ENCODE data around the gene MOV10L1.
"Not testable (repeated sequence)": the region's sequence is repeated elsewhere in the genome, so short reads cannot be mapped to it uniquely, and the experiment has no call there.

The MOV10L1 gene

DNA sequence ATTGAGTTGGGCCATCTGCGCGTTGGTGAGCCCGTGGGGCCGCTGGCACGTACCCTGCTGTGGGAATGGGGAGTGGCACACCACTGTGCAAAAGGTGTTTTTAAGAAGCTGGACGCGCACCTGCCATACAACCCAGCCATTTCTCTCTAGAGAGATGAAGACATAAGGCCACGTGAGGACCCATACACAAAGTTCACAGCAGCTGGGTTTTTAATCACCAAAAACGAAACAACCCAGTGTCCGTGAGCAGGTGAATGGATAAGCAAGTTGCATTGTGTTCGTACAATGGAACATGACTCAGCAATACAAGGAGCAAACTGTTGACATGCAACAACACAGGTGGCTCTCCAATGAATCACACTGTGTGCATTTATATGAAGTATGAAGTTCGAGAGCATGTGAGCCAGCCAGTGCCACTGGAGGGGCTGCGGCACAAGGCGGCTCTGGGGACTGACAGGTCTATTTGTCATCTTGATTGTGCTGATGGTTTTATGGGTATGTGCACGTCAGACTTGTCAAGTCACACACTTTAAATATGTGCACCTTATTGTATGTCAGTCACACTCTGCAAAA, 50.1 kb downstream of the MOV10L1 start:
- DNase-seq = no peak

DNA sequence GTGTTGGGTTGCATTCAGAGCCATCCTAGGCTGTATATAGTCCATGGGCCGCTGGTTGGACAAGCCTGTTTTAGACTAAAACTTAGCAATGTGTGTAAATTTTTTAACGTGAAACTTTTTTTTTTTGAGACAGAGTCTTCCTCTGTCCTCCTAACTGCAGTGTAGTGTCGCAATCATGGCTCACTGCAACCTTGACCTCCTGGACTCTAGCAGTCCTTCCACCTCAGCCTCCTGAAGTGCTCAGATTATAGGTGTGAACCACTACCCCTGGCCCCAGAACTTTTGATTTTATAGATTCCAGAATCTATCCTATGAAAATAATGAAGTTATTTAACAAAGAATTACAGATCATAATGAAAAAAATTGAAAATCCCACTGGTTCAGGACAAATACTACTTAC, 50.8 kb downstream of the MOV10L1 start:
- DNase-seq = no peak

DNA sequence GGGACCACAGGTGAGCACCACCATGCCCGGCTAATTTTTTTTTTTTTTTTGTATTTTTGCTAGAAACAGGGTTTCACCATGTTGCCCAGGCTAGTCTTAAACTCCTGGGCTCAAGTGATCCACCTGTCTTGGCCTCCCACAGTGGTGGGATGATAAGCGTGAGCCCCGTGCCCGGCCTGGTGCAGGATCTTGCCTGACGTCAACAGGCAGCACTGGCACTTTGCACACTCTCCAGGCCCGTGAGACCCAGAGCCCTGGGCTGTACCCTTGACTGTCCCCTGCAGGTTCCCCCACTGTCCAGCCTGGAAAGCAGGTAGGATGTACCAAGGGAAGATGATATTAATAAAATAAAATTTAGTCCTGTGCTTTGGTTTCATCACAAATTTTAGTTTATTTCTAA, 51.7 kb downstream of the MOV10L1 start:
- DNase-seq = no peak

DNA sequence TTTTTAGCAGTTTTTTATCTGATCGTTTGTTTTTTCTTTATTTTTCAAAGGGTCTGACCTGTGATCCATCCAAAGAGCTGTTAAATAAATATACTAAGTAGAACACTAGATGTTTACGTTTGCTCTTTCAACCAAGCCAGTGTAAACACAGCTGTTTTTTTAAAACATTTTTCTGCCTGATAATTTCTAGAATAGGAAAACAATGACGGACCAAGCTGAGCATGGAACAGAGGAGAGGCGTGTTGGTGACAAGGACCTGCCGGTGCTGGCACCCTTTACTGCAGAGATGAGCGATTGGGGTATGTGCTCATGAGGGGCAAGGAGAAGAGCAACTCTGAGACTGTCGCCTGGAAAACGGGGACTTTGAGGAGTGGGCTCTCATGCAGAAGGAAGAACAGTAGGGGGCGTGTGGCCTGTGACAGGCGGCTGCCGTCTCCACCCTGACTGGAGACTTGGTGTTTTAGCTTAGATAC, 52.1 kb downstream of the MOV10L1 start:
- DNase-seq = no peak

DNA sequence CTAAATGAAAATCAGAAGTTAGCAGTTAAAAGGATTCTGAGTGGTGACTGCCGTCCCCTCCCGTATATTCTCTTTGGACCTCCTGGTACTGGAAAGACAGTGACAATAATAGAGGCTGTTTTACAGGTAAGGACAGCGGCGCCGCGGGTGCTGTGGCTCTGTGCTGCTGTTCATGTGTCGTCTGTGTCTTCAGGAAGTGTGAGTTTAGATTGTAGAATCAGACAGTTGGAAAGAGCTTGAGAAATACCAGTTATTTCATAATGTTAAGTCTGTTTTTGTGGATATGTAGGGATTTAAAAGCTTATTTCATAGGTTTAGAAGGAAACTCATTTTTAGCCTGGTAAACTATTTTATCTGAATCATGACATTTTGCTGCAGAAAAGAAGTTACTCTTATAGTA, 53.3 kb downstream of the MOV10L1 start:
- DNase-seq = no peak

DNA sequence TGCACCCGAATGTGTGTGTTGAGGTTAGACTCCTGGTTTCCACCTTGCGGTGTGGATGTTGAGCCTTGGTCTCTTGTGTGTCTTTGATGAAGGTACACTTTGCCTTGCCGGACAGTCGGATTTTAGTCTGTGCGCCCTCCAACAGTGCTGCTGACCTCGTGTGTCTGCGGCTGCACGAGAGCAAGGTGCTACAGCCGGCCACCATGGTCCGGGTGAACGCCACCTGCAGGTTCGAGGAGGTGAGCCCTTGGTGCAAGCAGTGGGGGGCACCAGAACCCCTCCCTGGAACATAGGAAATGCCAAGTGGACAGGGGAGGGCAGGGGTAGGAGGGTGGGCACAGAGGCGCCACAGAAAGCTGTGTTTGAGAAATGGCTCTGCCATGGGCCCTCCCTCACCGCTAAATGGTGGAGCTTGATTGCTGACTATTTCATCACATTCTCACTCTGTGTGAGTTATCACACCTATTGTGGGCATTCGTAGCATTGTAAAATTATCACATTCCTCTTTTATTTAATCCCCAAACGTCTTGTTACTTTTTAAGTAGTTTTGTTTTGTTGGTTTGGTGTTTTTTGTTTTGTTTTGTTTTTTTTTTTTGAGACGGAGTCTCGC, 54.3 kb downstream of the MOV10L1 start:
- no peak for DNase-seq

DNA sequence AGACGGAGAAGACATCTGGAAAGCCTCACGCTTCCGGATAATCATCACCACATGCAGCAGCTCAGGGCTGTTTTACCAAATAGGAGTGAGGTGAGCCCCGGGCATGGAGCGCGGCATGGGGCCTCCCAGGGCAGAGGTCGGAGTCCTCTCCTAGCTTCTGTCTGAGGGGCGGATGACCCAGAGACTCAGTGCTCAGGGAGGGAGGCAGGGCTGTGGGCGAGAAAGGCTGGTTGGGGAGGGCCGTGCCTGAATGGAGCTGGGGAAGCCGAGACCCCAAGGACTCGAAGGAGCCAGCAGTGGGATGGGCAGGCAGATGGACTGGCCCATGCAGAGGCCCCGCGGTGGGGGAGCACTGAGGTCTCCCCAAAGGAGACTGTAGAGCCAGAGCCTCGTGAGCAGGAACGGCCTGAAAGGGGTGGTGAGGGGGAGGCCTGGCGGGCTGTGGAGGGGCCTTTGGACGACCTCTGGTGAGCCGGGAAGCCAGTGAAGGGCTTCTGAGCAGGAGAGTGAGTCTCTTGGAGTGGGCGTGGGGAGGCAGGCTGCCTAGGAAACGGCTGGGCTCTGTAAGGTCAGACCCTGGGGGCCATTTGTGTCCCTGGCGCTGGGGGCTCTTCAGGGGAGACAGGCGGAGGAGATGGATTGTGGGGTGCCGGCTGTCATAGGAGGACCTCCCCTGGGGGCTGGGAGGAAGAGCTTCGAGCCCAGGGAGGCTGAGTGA, 56.1 kb downstream of the MOV10L1 start:
- DNase-seq = no peak

DNA sequence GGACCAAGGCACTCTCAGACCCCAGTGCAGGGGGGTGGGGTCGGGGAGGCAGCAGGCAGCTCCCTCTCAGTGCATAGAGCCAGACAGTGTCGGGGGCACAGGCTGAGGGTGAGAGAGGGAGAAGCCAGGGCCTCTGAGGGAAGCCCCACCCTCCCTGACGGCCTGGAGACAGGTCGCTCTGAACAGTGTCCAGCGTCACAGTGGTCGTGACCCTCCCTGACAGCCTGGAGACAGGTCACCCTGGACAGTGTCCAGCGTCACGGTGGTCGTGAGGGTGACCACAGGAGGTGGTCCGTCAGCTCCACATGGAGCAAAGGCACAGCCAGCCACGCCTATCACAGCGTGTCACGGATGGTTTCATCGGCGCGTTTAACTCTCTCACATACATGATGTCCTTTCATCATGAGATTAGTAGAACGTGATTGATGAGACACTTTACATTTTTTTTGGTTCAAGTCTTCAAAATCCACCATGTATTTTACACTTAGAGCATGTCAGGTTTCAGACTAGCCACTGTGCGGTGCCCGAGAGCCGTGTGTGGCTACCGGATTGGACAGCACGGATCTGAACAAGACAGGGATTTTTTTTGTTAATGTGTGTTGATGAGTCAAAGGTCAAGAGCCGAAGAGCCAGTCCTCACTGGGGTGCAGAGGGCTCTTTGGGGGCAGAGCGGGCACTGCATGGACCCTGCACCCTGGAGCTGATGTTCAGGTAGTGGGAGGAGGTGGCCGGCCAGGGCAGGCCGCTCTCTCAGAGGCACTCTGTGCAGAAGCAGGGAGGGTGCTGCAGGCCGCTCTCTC, 56.8 kb downstream of the MOV10L1 start:
- peak; percentile 22 for DNase-seq

DNA sequence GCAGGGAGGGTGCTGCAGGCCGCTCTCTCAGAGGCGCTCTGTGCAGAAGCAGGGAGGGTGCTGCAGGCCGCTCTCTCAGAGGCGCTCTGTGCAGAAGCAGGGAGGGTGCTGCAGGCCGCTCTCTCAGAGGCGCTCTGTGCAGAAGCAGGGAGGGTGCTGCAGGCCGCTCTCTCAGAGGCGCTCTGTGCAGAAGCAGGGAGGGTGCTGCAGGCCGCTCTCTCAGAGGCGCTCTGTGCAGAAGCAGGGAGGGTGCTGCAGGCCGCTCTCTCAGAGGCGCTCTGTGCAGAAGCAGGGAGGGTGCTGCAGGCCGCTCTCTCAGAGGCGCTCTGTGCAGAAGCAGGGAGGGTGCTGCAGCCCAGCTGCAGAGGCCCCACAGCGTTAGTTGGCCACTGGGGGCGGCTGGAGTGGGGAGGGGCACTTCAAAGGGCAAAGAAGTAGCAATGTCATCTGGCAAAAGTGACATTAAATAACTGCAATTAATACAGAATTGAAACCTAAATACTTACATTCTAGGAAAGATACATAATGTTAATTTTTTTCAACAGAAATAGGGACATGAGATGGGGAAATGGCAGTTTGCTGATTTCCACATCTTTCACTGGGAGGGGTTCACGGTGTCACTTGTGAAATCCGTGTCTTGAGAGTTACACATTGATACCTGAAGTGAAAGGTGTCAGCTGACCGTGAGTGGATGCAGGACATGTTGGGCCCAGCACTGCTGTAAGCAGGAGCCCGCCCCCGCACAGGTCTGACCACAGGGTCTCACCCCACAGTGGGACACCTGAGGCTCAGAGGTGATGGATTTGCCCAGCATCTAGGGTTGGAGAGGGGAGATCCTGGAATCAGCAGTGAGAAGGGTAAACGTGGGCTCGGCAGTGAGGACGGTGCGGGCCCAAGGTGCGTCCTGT, 57.7 kb downstream of the MOV10L1 start:
- not testable (repeated sequence) for DNase-seq

DNA sequence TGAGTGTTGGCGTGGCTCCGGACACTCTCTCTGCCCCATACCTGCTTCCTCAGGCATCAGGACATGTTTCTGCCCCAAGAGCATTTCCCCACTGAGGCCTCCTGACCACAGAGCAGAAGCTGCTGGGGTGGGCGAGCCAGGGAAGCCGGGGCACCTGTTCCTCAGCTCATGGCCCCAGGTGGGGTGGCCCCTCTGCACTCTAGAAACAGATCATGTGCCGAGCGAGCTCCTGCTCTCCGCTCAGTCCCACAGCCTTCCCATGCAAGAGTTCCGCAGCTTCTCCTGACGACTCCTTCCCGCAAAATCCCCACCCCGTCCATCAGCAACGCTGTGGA, 58.3 kb downstream of the MOV10L1 start:
- no peak for DNase-seq

DNA sequence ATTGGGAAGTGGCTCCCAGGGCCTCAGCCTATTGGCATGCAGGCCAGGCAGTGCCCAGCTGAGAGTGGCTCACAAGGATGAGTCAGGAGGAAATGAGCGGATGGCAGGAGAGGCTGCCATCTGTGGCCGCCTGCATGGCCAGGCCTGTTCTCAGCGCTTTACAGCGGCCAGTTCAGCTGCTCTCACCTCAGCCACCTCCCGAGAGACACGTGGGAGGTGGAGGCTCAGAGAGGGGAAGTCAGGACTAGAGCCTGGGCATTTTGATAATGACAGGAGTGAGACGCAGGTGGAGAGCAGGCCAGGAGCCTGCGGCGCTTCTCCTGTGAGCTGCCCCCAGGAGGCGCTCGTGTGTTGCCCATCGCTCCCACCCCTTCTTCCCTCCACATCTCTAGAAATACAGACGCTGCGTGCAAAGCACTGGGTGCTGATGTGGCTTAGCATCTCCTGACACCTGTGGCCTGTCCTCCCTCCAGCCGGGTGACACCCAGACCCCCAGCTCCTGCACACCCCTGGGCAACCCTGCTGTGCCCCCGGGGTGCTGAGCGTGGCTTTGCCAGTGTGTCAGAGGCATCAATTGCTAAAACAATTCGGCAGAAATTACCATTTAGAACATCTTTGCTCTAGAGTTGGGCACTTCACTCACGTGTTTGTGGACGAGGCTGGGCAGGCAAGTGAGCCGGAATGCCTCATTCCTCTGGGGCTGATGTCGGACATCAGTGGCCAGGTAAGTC, 59.4 kb downstream of the MOV10L1 start:
- DNase-seq = no peak

DNA sequence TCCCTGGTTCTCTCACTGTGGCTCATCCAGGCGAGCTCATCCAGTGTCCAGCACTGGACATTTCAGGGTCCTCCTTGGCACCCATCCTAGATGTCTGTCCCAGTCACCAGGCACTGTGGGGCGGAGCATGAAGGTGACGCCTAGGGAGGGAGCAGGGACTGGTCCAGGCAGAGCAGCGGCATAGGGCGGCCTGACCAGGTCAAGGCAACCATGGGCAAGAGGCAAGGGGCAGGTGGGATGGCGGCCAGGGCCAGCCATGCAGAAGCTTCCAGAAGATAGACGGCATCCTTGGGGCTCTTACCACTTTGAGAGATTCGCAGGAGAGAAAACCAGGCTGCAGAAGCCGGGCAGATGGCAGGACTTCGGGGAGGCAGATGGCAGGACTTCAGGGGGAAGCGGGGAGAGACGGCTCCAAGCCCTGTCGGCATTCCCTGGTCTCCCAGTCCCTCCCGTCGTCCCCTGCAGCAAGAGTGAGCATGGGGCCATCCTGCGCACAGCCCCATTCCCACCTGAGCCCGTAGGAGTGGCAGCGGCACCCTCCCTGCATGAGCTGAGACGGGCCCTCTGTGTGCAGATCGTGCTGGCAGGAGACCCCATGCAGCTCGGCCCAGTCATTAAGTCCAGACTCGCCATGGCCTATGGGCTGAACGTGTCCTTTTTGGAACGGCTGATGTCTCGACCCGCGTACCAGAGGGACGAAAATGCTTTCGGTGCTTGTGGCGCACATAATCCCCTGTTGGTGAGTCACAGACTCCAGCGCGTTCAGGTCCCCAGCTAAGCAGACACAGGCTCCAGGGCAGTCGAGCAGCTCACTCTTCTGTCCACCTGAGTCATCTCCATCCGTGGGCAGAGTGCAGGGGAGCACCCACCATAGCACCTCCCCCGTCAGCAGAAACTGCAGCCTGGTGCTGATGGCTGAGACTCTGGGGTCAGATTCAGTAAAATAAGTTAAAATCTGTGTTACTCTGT, 60.6 kb downstream of the MOV10L1 start:
- peak; percentile 23 for DNase-seq

DNA sequence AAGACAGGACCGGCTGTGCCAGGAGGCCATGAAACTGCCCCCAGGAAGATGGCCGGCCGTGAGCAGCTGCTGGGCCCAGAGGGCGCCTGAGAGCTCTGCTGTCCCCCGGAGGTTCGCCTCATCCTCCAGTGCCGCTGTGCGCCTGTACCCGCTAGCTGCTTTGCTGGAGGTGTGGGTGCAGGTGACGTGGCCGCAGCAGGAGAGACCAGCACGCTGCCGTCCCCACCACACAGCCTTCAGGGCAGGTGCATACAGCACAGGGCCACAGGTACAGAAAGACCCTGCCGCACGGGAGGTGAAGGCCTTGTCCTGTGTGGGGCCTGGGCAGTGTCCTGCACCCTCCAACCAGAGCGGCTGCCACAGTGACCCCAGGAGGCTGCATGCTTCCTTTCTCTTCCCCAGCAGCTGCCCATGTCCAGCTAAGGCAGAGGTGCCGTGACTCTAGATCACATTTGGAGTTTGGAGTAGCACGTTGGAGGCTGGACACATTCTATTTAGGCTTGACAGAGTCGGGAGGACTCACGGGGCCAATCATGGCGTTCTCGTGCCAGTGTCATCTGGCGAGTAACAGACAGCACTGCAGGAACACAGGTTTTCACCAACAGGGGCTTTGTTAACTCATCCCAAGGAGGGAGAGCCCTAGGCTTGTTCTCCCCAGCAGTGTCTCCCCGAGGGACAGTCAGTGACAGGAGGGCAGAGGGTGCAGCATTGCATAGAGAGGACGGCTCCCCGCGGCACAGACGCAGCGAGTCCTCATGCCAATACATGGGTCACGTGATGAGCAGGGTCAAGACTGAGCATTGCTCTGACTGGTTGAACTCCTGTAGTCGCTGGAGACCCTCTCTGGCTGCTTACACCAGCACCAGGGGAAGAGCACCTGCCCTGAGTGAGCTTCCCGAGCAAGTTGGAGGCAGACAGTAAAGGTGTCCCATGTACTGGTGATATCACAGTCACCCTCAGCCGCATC, 62.0 kb downstream of the MOV10L1 start:
- DNase-seq = no peak

DNA sequence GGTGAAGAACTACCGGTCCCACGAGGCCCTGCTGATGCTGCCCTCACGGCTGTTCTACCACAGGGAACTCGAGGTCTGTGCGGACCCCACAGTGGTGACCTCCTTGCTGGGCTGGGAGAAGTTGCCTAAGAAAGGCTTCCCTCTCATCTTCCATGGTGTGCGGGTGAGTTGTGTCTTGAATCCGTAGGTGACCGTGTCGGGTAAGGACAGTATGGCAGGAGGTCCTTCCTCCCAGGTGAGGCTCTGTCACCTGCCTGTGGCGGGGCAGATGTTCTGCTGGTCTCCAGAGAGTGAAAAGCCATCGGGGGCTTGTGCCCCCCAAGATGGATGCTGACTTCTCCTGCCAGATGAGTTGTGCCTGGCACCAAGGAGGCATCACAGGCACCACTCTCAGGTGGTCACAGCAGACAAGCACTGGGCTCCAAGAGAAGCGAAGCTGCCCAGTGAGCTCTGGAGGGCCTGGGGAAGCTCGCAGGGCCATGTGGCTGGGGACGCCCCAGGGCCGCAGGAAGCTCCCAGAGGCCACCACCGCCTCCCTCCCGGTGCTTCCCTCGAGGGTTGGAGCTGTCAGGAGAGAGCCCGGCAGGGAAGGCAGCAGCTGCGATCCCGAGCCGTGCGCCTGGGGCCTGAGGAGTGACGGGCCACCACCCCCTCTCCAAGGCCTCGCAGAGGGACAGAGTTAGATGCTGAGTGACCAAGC, 63.4 kb downstream of the MOV10L1 start:
- DNase-seq = no peak

DNA sequence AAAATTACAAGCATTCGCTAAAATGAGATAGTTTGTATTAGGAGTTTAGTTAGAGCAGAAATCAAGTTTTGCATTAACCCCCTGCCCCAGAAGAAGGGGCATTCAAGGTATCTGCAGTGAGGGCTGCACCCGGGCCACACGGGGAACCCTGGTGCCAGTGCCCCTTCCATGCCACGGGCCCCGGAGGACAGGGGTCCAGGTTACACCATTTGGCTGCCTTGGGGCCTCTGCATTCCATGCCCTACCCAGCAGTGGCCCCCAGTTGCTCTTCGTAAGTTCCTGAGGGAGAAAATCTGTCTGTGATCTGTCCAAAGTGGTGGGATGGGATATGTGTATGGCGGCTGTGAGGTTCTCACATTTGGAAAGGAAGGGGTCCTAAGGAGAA, 63.9 kb downstream of the MOV10L1 start:
- DNase-seq = no peak

DNA sequence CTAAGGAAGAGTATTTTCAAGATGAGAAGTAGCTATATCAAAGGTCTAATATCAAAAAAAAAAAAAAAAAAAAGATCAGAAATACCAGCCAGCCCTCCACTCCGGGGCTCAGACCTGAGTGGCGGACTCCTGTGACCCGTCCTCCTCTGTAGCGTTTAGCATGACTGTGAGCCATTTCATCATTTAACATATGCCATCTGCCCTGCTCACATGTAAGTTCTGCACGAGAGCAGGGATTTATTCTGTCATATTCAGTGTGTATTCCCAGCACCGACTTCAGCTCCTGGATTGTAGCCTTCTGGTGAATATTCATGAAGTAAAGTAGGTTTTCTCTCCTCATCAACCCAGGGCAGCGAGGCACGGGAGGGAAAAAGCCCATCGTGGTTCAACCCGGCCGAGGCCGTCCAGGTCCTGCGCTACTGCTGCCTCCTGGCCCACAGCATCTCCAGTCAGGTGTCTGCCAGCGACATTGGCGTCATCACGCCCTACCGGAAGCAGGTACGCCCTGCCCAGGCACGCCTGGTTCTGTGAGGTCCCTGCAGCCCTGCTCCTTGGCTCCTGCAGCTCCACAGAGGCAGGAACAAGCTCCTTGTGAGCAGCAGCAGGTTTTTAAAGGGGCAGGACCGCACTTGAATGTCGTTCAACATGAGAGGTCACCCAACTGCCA, 68.0 kb downstream of the MOV10L1 start:
- no peak for DNase-seq

DNA sequence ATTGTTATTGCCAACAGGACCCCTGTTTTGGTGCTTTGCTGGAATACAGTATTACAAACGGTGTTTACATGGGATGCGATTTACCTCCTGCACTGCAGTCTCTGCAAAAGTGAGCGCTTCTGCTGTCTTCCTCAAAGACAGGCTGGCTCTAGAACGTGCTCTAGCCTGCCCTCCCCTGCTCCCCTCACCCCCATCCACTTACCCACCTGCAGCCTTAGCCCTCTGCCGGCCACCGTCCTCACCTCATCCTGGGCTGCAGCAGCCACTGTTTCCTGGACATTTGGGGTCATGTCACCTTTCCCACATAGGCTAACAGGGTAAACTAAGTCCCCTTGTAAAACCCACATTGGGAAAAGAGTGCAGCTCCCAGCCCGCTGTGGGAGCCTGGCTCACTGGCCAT, 71.1 kb downstream of the MOV10L1 start:
- no peak for DNase-seq
